GM12878 (cell line): ENCODE measurements around the gene ADCY10.

ENCODE experiments used
- EGR1 ChIP-seq, 2 experiments: IDR thresholded peaks; 1 replicate in 1 of 2; 2 replicates in 1 of 2; pipeline ENCODE4 v1.6.1; 2011 to 2012; ENCODE audit warnings: low read depth in 2 of 2, low read length in 2 of 2, borderline replicate concordance in 1 of 2, mild to moderate bottlenecking in 1 of 2, moderate library complexity in 1 of 2
- EZH2 ChIP-seq: IDR thresholded peaks from 2 replicates; pipeline ENCODE4 v1.6.1; 2012; ENCODE audit warnings: low read depth, mild to moderate bottlenecking, control low read depth, inconsistent platforms, low read length, borderline replicate concordance; ENCODE audit not compliant: control insufficient read depth
- MXI1 ChIP-seq: fragments of 150-350 bp; IDR thresholded peaks from 2 replicates; pipeline ENCODE4 v1.6.1; 2011; ENCODE audit warnings: low read depth, mild to moderate bottlenecking, inconsistent platforms, low read length, improper control_type of control experiment
- NR2F1 ChIP-seq: fragments of 450-650 bp; conservative IDR thresholded peaks from 2 replicates; pipeline ENCODE4 v1.6.1; 2017; ENCODE audit warnings: mild to moderate bottlenecking
- POLR2AphosphoS5 ChIP-seq: IDR thresholded peaks from 2 replicates; pipeline ENCODE4 v1.6.1; 2011; ENCODE audit warnings: mild to moderate bottlenecking, low read length, inconsistent platforms
- SIN3A ChIP-seq: IDR thresholded peaks from 2 replicates; pipeline ENCODE4 v1.6.1; 2012; ENCODE audit warnings: low read depth, low read length, improper control_type of control experiment
- SUZ12 ChIP-seq: fragments of 200-600 bp; sonication (generic); IDR thresholded peaks from one replicate; pipeline ENCODE4 v1.6.1; 2018; ENCODE audit warnings: antibody characterized with exemption, mild to moderate bottlenecking; ENCODE audit not compliant: unreplicated experiment
- TCF12 ChIP-seq: IDR thresholded peaks from 2 replicates; pipeline ENCODE4 v1.6.1; 2011; ENCODE audit warnings: low read depth, mild to moderate bottlenecking, low read length
- YY1 ChIP-seq: IDR thresholded peaks from 2 replicates; pipeline ENCODE4 v1.6.1; 2011; ENCODE audit warnings: low read depth, mild to moderate bottlenecking, low read length
- ZNF274 ChIP-seq: IDR thresholded peaks from one replicate; pipeline ENCODE4 v1.8.0; 2011; ENCODE audit not compliant: insufficient read length, insufficient read depth
- TF ChIP-seq, protein P1 (sequence below): IDR thresholded peaks from 2 replicates; pipeline ENCODE4 v1.6.1; 2012; ENCODE audit warnings: low read depth, low read length, improper control_type of control experiment
- TF ChIP-seq, protein P2 (sequence below), 3 experiments: IDR thresholded peaks in 2 of 3; conservative IDR thresholded peaks in 1 of 3; 2 replicates each; pipeline ENCODE4 v1.5.1; 2011; ENCODE audit warnings: low read depth in 3 of 3, low read length in 3 of 3, mild to moderate bottlenecking in 3 of 3, control low read depth in 2 of 3, moderate library complexity in 2 of 3, inconsistent platforms in 1 of 3, mixed read lengths in 1 of 3; ENCODE audit not compliant: control insufficient read depth in 2 of 3, insufficient read depth in 1 of 3; ENCODE audit errors: extremely low read depth in 1 of 3
- TF ChIP-seq, protein P3 (sequence below): IDR thresholded peaks from 2 replicates; pipeline ENCODE4 v1.6.1; 2011; ENCODE audit warnings: low read depth, low read length, improper control_type of control experiment, borderline replicate concordance

GRCh38 chr1:167791281-167792187 lies 122.4 kb downstream of the ADCY10 start:
- TF ChIP-seq NR2F1 (no peak), EZH2 (no peak), TCF12 (no peak), MXI1 (no peak), SUZ12 (no peak), EGR1 (IDR thresholded peaks at IDR 0.05; ENCODE audit: borderline replicate concordance in 1 of 2, low read depth in 2 of 2, low read length in 2 of 2) (no peak), ZNF274 (no peak), POLR2AphosphoS5 (no peak), SIN3A (no peak), YY1 (no peak)
- TF ChIP-seq, protein P1, sequence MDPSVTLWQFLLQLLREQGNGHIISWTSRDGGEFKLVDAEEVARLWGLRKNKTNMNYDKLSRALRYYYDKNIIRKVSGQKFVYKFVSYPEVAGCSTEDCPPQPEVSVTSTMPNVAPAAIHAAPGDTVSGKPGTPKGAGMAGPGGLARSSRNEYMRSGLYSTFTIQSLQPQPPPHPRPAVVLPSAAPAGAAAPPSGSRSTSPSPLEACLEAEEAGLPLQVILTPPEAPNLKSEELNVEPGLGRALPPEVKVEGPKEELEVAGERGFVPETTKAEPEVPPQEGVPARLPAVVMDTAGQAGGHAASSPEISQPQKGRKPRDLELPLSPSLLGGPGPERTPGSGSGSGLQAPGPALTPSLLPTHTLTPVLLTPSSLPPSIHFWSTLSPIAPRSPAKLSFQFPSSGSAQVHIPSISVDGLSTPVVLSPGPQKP, result no peak
- TF ChIP-seq, protein P2, sequence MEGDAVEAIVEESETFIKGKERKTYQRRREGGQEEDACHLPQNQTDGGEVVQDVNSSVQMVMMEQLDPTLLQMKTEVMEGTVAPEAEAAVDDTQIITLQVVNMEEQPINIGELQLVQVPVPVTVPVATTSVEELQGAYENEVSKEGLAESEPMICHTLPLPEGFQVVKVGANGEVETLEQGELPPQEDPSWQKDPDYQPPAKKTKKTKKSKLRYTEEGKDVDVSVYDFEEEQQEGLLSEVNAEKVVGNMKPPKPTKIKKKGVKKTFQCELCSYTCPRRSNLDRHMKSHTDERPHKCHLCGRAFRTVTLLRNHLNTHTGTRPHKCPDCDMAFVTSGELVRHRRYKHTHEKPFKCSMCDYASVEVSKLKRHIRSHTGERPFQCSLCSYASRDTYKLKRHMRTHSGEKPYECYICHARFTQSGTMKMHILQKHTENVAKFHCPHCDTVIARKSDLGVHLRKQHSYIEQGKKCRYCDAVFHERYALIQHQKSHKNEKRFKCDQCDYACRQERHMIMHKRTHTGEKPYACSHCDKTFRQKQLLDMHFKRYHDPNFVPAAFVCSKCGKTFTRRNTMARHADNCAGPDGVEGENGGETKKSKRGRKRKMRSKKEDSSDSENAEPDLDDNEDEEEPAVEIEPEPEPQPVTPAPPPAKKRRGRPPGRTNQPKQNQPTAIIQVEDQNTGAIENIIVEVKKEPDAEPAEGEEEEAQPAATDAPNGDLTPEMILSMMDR (IDR thresholded peaks at IDR 0.05 in 2 of 3, conservative IDR thresholded peaks at IDR 0.05 in 1 of 3; ENCODE audit: control insufficient read depth in 2 of 3, extremely low read depth in 1 of 3, insufficient read depth in 1 of 3, low read depth in 3 of 3, low read length in 3 of 3), result no peak
- TF ChIP-seq, protein P3, sequence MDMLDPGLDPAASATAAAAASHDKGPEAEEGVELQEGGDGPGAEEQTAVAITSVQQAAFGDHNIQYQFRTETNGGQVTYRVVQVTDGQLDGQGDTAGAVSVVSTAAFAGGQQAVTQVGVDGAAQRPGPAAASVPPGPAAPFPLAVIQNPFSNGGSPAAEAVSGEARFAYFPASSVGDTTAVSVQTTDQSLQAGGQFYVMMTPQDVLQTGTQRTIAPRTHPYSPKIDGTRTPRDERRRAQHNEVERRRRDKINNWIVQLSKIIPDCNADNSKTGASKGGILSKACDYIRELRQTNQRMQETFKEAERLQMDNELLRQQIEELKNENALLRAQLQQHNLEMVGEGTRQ, result no peak
